GM18499 (cell line): ENCODE data around the gene RGMB.

Experiments used
- ATAC-seq: cut with Tn5 transposase; IDR thresholded peaks from one replicate; pipeline ENCODE4 v1.9.1; 2021; ENCODE audit warnings: moderate number of reproducible peaks; ENCODE audit not compliant: insufficient read depth, unreplicated experiment

The RGMB gene

GRCh38 chr5:98767581-98767980 lies 5.9 kb upstream of the RGMB start:
- ATAC-seq, result no peak

- no peak for ATAC-seq
Measured at GRCh38 chr5:98768160-98768959, 5.1 kb upstream of the RGMB start.

- ATAC-seq, result no peak
Measured at GRCh38 chr5:98768960-98769209, 4.6 kb upstream of the RGMB start.

GRCh38 chr5:98769210-98769958 lies 4.1 kb upstream of the RGMB start:
- no peak for ATAC-seq

GRCh38 chr5:98769959-98770208 lies 3.6 kb upstream of the RGMB start:
- no peak for ATAC-seq

- no peak for ATAC-seq
Measured at GRCh38 chr5:98770209-98770910, 3.1 kb upstream of the RGMB start.

- no peak for ATAC-seq
Measured at GRCh38 chr5:98770911-98771322, 2.5 kb upstream of the RGMB start.

GRCh38 chr5:98771382-98772109 lies 1.9 kb upstream of the RGMB start:
- no peak for ATAC-seq

- ATAC-seq, result peak; percentile 9
Measured at GRCh38 chr5:98772415-98773213, 849 bp upstream of the RGMB start.

- ATAC-seq, result no peak
Measured at GRCh38 chr5:98773214-98773463, 324 bp upstream of the RGMB start.

- ATAC-seq, result peak; percentile 21
Measured at GRCh38 chr5:98774192-98775033, 950 bp downstream of the RGMB start.

GRCh38 chr5:98775246-98776065 lies 2.0 kb downstream of the RGMB start:
- ATAC-seq, result no peak

GRCh38 chr5:98776066-98776705 lies 2.7 kb downstream of the RGMB start:
- no peak for ATAC-seq

GRCh38 chr5:98777295-98777694 lies 3.8 kb downstream of the RGMB start:
- ATAC-seq, result no peak

- no peak for ATAC-seq
Measured at GRCh38 chr5:98779264-98779877, 5.9 kb downstream of the RGMB start.

- no peak for ATAC-seq
Measured at GRCh38 chr5:98780390-98780789, 6.9 kb downstream of the RGMB start.

- no peak for ATAC-seq
Measured at GRCh38 chr5:98781520-98781919, 8.1 kb downstream of the RGMB start.

- no peak for ATAC-seq
Measured at GRCh38 chr5:98781964-98782363, 8.5 kb downstream of the RGMB start.
